Calu3 (cell line): ENCODE data around the gene TRIM8. TPM values are rescaled to one million over a fixed set of nuclear protein-coding genes. Genes with fewer than 3 reads are reported as not detected.
"Not testable (repeated sequence)": the region's sequence is repeated elsewhere in the genome, so short reads cannot be mapped to it uniquely, and the experiment has no call there.

Source experiments
- BruUV-seq: library from RNA; stranded (reverse); fragments of 400-500 nt; replicated peaks from 2 replicates; lab custom pipeline; 2021; lab: Mats Ljungman, UMichigan
- CTCF ChIA-PET: fragments of 300-600 bp; sonication (Branson Sonifier 250); formaldehyde crosslinking; loops from one replicate; lab custom pipeline; 2022; ENCODE audit warnings: antibody characterized with exemption; lab: Charles Lee
- DNase-seq: peaks from one replicate; pipeline ENCODE4 v3.0.0; 2022
- H3K27ac Mint-ChIP-seq: one replicate; pipeline ENCODE4 v1.8.0; 2022; ENCODE audit warnings: mixed read lengths; ENCODE audit not compliant: unreplicated experiment
- H3K27me3 Mint-ChIP-seq: one replicate; pipeline ENCODE4 v1.8.0; 2022; ENCODE audit warnings: mixed read lengths; ENCODE audit not compliant: unreplicated experiment
- H3K36me3 Mint-ChIP-seq: one replicate; pipeline ENCODE4 v1.8.0; 2022; ENCODE audit warnings: mild to moderate bottlenecking, moderate library complexity, mixed read lengths; ENCODE audit not compliant: insufficient read depth, unreplicated experiment
- H3K4me1 Mint-ChIP-seq: one replicate; pipeline ENCODE4 v1.8.0; 2022; ENCODE audit warnings: mild to moderate bottlenecking, low read depth, mixed read lengths; ENCODE audit not compliant: unreplicated experiment
- H3K4me3 Mint-ChIP-seq: one replicate; pipeline ENCODE4 v1.8.0; 2022; ENCODE audit warnings: mild to moderate bottlenecking, low read depth, moderate library complexity, mixed read lengths; ENCODE audit not compliant: unreplicated experiment
- H3K9me3 Mint-ChIP-seq: one replicate; pipeline ENCODE4 v1.8.0; 2022; ENCODE audit warnings: low read depth, mixed read lengths; ENCODE audit not compliant: unreplicated experiment
- CTCF ChIP-seq: fragments of 200-600 bp; IDR thresholded peaks from one replicate; pipeline ENCODE4 v1.8.0; 2022; ENCODE audit warnings: antibody characterized with exemption; ENCODE audit not compliant: unreplicated experiment
- intact Hi-C: fragments of 100-400 bp; cut with micrococcal nuclease; formaldehyde crosslinking; loops from one replicate; pipeline ENCODE4 v1.10.0; 2022; ENCODE audit not compliant: unreplicated experiment
- total RNA-seq: library from RNA; stranded (reverse); gene quantifications from 2 replicates; pipeline ENCODE4 v1.2.3, GENCODE V29; 2022

Gene TRIM8
- total RNA-seq, 1 experiment from 2014 or later: 52.1 TPM

- intact Hi-C loops: no loop called here
- Mint-ChIP-seq H3K4me1 (no peaks in the 10 kb centered on the region), H3K27me3 (no peaks in the 10 kb centered on the region), H3K27ac (no peak overlapping the region), H3K9me3 (no peaks in the 10 kb centered on the region), H3K4me3 (no peak overlapping the region), H3K36me3 (no peaks in the 10 kb centered on the region)
- TF ChIP-seq CTCF: no peak
- BruUV-seq: no TSS peak
- DNase-seq: no peak
- CTCF ChIA-PET: no interaction called here
Measured at GRCh38 chr10:102691285-102692066, 47.2 kb downstream of the TRIM8 start.

- intact Hi-C loops, H3K27ac Mint-ChIP-seq, H3K4me1 Mint-ChIP-seq, H3K9me3 Mint-ChIP-seq, DNase-seq, H3K27me3 Mint-ChIP-seq, BruUV-seq, H3K36me3 Mint-ChIP-seq, CTCF ChIA-PET, H3K4me3 Mint-ChIP-seq: not testable (repeated sequence)
Measured at GRCh38 chr10:102695401-102695800, 51.1 kb downstream of the TRIM8 start.

- H3K4me1 Mint-ChIP-seq: no peaks in the 10 kb centered on the region
- intact Hi-C loops: no loop called here
- no peak overlapping the region for H3K4me3 Mint-ChIP-seq
- CTCF ChIA-PET: no interaction called here
- DNase-seq: no peak
- H3K27ac Mint-ChIP-seq: no peak overlapping the region
- no peaks in the 10 kb centered on the region for H3K36me3 Mint-ChIP-seq
- H3K27me3 Mint-ChIP-seq: no peaks in the 10 kb centered on the region
- BruUV-seq: no TSS peak
- no peaks in the 10 kb centered on the region for H3K9me3 Mint-ChIP-seq
- TF ChIP-seq CTCF: no peak
Measured at GRCh38 chr10:102696736-102697135, 52.5 kb downstream of the TRIM8 start.

- no peak overlapping the region for H3K4me3 Mint-ChIP-seq
- CTCF ChIA-PET: no interaction called here
- intact Hi-C loops: no loop called here
- H3K36me3 Mint-ChIP-seq: no peaks in the 10 kb centered on the region
- no peak for DNase-seq
- no peak for TF ChIP-seq CTCF
- BruUV-seq: no TSS peak
- H3K27me3 Mint-ChIP-seq: no peaks in the 10 kb centered on the region
- no peaks in the 10 kb centered on the region for H3K9me3 Mint-ChIP-seq
- no peak overlapping the region for H3K27ac Mint-ChIP-seq
- no peaks in the 10 kb centered on the region for H3K4me1 Mint-ChIP-seq
Measured at GRCh38 chr10:102698894-102699293, 54.6 kb downstream of the TRIM8 start.

GRCh38 chr10:102701272-102701671 lies 57.0 kb downstream of the TRIM8 start:
- H3K27me3 Mint-ChIP-seq: no peaks in the 10 kb centered on the region

More at GRCh38 chr10:102701272-102701671, 57.0 kb downstream of the TRIM8 start:
- DNase-seq: no peak
- BruUV-seq: no TSS peak
- Mint-ChIP-seq H3K4me1 (peaks cover 8% of the 10 kb centered on the region), H3K36me3 (no peaks in the 10 kb centered on the region), H3K27ac (no peak overlapping the region), H3K4me3 (no peak overlapping the region), H3K9me3 (no peaks in the 10 kb centered on the region)
- TF ChIP-seq CTCF: no peak
- intact Hi-C loops: no loop called here
- CTCF ChIA-PET: no interaction called here
